ENCODE measurements around the gene CLEC2D. TPM values are rescaled to one million over a fixed set of nuclear protein-coding genes. Genes with fewer than 3 reads are reported as not detected.
"Not testable (repeated sequence)": the region's sequence is repeated elsewhere in the genome, so short reads cannot be mapped to it uniquely, and the experiment has no call there.

CLEC2D gene
- polyA plus RNA-seq, 1 donor from 2014 or later, result 102 TPM

DNA sequence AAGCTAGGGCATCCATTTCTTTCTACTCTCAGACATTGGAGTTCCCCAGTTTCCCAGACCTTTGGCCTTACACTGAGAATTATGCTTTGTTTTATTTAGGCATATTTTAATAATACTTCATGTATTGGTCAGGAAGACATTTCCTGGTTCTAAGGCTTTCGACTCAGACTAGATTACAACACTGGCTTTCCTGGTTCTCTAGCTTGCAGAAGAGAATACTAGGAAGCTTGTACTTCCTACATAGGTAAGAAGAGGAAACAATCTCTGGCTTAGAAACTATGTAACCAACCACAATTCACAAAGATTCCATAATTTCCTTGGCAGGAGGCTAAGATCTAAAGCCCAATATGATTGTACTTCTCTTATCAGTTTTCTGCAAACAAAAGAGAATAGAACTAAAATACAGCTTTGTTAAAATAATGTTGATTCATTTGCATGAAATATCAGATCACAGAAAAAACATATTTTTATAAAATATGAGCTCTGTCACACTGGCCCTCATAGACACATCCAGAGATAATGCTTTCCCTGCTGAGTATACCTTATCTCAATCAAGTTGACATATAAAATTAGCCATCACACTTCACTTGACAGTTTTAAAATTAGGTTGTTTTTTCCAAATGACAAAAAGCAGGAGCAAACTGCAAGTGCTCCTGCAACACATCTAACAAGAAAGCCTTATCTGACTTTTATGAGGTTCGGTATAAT is 30.5 kb downstream of the CLEC2D start:
- Mint-ChIP-seq H3K36me3 (peaks cover 11% of the 10 kb centered on the region), H3K27me3 (no peaks in the 10 kb centered on the region), H3K4me3 (no peak overlapping the region), H3K9me3 (peaks cover 0 to 3% (median 3%) of the 10 kb centered on the region in 3 donors), H3K4me1 (peaks cover 48 to 58% (median 53%) of the 10 kb centered on the region in 3 donors), H3K27ac (peak overlapping the region in 2 of 3 donors; percentile 33 to 49)

- Mint-ChIP-seq H3K27me3 (no peaks in the 10 kb centered on the region), H3K4me3 (no peak overlapping the region), H3K9me3 (peaks cover 0 to 3% (median 2%) of the 10 kb centered on the region in 3 donors), H3K4me1 (peaks cover 44 to 60% (median 52%) of the 10 kb centered on the region in 3 donors), H3K27ac (no peak overlapping the region), H3K36me3 (peaks cover 8% of the 10 kb centered on the region)
Measured at GRCh38 chr12:9700606-9700956, 31.1 kb downstream of the CLEC2D start.

GRCh38 chr12:9701380-9702154 is 32.1 kb downstream of the CLEC2D start:
- Mint-ChIP-seq H3K27ac (peak overlapping the region in 2 of 3 donors; percentile 68 to 94), H3K36me3 (peaks cover 4% of the 10 kb centered on the region), H3K4me1 (peaks cover 49 to 65% (median 58%) of the 10 kb centered on the region in 3 donors), H3K9me3 (peaks cover 0 to 1% (median 1%) of the 10 kb centered on the region in 3 donors), H3K27me3 (no peaks in the 10 kb centered on the region), H3K4me3 (peak overlapping the region in 2 of 4 donors; percentile 58 to 77)

GRCh38 chr12:9702255-9702654 is 32.7 kb downstream of the CLEC2D start:
- H3K27ac Mint-ChIP-seq, result peak overlapping the region; percentile 68 to 94 (median 86)
- H3K27me3 Mint-ChIP-seq, result no peaks in the 10 kb centered on the region
- H3K4me1 Mint-ChIP-seq, result peaks cover 53 to 66% (median 62%) of the 10 kb centered on the region in 3 donors
- H3K9me3 Mint-ChIP-seq, result peaks cover 0 to 1% (median 0%) of the 10 kb centered on the region in 3 donors
- H3K36me3 Mint-ChIP-seq, result peaks cover 4% of the 10 kb centered on the region
- peak overlapping the region; percentile 15 to 58 (median 47) for H3K4me3 Mint-ChIP-seq

DNA sequence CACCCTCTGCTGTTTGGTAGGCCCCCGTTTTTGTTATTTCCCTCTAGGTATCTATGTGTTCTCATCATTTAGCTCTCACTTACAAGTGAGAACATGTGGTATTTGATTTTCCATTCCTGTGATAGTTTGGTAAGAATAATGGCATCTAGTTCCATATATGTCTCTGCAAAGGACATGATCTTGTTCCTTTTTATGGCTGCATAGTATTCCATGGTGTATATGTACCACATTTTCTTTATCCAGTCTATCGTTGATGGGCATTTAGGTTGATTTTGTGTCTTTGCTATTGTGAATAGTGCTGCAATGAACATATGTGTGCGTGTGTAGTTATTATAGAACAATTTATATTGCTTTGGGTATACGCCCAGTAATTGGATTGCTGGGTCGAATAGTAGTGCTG is 35.0 kb downstream of the CLEC2D start:
- H3K36me3 Mint-ChIP-seq, H3K27me3 Mint-ChIP-seq, H3K4me3 Mint-ChIP-seq, H3K9me3 Mint-ChIP-seq, H3K27ac Mint-ChIP-seq: not testable (repeated sequence)
- H3K4me1 Mint-ChIP-seq, result peaks cover 54 to 73% (median 60%) of the 10 kb centered on the region in 3 donors

DNA sequence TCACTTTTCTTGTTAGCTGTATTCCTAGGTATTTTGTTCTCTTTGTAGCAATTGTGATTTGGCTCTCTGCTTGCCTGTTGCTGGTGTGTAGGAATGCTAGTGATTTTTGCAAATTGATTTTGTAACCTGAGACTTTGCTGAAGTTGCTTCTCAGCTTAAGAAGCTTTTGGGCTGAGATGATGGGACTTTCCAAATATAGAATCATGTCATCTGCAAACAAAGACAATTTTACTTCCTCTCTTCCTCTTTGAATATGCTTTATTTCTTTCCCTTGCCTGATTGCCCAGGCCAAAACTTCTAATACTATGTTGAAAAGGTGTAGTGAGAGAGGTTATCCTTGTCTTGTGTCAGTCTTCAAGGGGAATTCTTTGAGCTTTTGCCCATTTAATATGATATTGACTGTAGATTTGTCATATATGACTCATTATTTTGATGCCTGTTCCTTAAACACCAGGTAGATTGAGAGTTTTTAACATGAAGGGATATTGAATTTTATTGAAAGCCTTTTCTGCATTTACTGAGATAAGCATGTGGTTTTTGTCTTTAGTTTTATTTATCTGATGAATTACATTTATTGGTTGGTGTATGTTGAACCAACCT is 36.7 kb downstream of the CLEC2D start:
- H3K36me3 Mint-ChIP-seq, result no peaks in the 10 kb centered on the region
- H3K4me3 Mint-ChIP-seq, result peak overlapping the region; percentile 26 to 90 (median 70)
- H3K4me1 Mint-ChIP-seq, result peaks cover 48 to 72% (median 56%) of the 10 kb centered on the region in 3 donors
- H3K27ac Mint-ChIP-seq, result peak overlapping the region; percentile 78 to 94 (median 93)
- H3K9me3 Mint-ChIP-seq, result peaks cover 0 to 1% (median 0%) of the 10 kb centered on the region in 3 donors
- peaks cover 1% of the 10 kb centered on the region for H3K27me3 Mint-ChIP-seq

- Mint-ChIP-seq H3K4me3 (peak overlapping the region; percentile 62 to 88 (median 81)), H3K27ac (peak overlapping the region; percentile 89 to 98 (median 97))
Measured at GRCh38 chr12:9707356-9707755, 37.8 kb downstream of the CLEC2D start.

DNA sequence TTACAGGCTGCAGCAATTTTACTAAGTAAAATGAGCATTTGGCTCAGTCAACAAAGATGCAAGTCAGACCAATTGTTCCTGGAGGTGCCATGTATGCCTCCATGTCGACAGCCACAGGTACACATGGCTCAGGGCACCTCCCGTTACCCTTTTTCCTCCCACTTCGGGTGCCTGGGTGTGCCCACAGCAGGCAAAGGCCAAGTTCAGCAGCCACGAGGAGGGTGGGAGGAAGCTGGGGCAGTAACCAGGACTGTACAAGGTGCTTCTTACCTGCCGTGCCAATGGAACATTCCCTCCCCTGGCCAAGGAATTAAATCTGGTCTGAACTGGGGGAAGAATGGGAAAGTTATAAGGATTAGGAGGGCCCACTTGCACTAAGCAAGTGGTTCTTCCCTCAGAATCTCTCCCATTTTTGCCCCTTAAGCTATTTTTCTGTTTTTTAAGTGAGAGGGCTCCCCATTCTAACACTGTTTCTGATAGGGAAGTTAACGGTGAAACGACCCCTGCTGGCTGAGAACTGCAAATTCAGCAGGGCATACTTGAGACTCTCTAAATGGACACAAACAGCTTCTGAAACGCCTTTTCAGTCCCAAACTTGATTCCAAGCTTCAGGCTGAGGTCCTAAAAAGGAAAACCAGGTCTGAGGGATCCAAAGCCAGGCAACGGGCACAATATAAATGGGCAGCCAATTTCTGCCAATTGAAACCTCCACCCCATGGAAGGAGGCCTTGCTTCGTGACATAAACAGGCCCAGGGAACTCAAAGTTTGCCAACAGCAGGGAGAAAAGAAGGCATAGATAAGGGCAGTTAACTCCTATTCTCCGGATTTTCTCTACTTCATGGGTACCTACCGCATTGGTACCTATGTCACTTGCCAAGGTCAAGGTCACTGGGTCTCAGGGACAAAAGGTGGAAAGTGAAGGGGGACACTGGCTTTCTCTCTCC is 38.6 kb downstream of the CLEC2D start:
- Mint-ChIP-seq H3K27me3 (peaks cover 1% of the 10 kb centered on the region), H3K4me1 (peaks cover 44 to 71% (median 49%) of the 10 kb centered on the region in 3 donors), H3K4me3 (peak overlapping the region; percentile 62 to 88 (median 81)), H3K9me3 (peaks cover 0 to 1% (median 0%) of the 10 kb centered on the region in 3 donors), H3K36me3 (no peaks in the 10 kb centered on the region), H3K27ac (peak overlapping the region; percentile 89 to 98 (median 97))

More at GRCh38 chr12:9707356-9707755, 37.8 kb downstream of the CLEC2D start:
- no peaks in the 10 kb centered on the region for H3K36me3 Mint-ChIP-seq
- H3K9me3 Mint-ChIP-seq, result peaks cover 0 to 1% (median 0%) of the 10 kb centered on the region in 3 donors
- peaks cover 1% of the 10 kb centered on the region for H3K27me3 Mint-ChIP-seq
- peaks cover 45 to 72% (median 52%) of the 10 kb centered on the region in 3 donors for H3K4me1 Mint-ChIP-seq

- peak overlapping the region in 1 of 4 donors; percentile 70 for H3K4me3 Mint-ChIP-seq
- peaks cover 0 to 1% (median 0%) of the 10 kb centered on the region in 3 donors for H3K9me3 Mint-ChIP-seq
- H3K36me3 Mint-ChIP-seq, result no peaks in the 10 kb centered on the region
- H3K4me1 Mint-ChIP-seq, result peaks cover 51 to 78% (median 56%) of the 10 kb centered on the region in 3 donors
- peaks cover 1% of the 10 kb centered on the region for H3K27me3 Mint-ChIP-seq
- peak overlapping the region; percentile 54 to 98 (median 89) for H3K27ac Mint-ChIP-seq
Measured at GRCh38 chr12:9708853-9709252, 39.3 kb downstream of the CLEC2D start.

DNA sequence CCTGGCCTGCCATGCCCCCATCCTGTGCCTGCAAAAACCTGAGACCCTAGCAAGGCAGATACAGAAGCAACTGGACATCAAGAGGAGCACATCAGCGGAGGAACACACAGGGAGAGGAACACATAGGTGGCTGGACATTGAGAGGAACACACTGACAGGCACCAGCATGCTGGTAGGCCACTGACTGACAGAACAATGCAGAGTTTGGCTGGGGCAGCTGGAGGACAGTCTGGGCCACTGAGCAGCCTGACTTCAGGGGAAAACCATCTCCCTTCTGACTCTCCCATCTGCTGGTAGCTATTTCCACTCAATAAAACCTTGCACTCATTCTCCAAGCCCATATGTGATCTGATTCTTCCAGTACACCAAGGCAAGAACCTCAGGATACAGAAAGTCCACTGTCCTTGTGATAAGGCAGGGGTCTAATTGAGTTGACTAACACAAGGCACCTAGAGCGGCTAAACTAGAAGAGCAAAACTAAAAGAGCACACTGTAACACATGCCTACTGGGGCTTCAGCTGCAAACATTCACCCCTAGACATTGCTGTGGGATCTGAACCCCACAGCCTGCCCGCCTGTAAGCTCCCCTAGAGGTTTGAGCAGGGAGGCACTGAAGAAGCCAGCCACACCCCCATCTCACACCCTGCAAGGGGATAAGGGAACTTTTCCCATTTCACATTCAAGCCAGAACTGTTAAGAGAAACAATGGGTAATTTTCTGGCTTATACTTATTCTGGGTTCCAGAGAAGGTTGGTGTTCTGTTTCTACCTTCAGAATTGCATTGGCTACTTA is 41.3 kb downstream of the CLEC2D start:
- Mint-ChIP-seq H3K4me3 (peak overlapping the region in 1 of 4 donors; percentile 64), H3K4me1 (peaks cover 64 to 88% (median 73%) of the 10 kb centered on the region in 3 donors)

DNA sequence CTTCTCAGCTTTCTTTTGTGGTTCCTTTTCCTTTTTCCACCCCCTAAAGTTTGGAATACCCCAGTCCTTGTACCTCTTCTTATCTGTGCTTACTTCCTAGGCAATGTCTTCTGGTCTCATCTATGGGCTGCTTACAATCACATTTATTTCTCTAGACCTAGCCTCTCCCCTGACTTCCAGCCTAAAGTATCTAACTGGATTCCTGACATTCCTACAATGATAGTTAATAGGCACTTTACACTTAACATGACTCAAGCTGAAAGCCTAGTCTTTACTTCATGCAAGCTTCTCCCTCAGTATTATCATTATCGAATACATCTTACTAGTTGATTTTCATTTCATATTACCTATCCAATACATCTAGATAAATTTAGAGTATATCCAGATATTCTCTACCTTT is 42.2 kb downstream of the CLEC2D start:
- H3K4me3 Mint-ChIP-seq, result no peak overlapping the region
- peaks cover 1% of the 10 kb centered on the region for H3K27me3 Mint-ChIP-seq
- H3K4me1 Mint-ChIP-seq, result peaks cover 64 to 88% (median 73%) of the 10 kb centered on the region in 3 donors
- H3K36me3 Mint-ChIP-seq, result peaks cover 3% of the 10 kb centered on the region
- H3K27ac Mint-ChIP-seq, result peak overlapping the region; percentile 50 to 85 (median 69)
- no peaks in the 10 kb centered on the region for H3K9me3 Mint-ChIP-seq

More for the DNA sequence above, 41.3 kb downstream of the CLEC2D start:
- Mint-ChIP-seq H3K27ac (peak overlapping the region; percentile 18 to 65 (median 49)), H3K36me3 (peaks cover 3% of the 10 kb centered on the region), H3K9me3 (peaks cover 0 to 1% (median 0%) of the 10 kb centered on the region in 3 donors), H3K27me3 (peaks cover 1% of the 10 kb centered on the region)

- peak overlapping the region; percentile 91 to 98 (median 98) for H3K27ac Mint-ChIP-seq
- H3K4me3 Mint-ChIP-seq, result peak overlapping the region in 3 of 4 donors; percentile 82 to 92 (median 85)
- H3K9me3 Mint-ChIP-seq, H3K27me3 Mint-ChIP-seq, H3K36me3 Mint-ChIP-seq: not testable (repeated sequence)
- peaks cover 70 to 87% (median 73%) of the 10 kb centered on the region in 3 donors for H3K4me1 Mint-ChIP-seq
Measured at GRCh38 chr12:9713032-9713558, 43.6 kb downstream of the CLEC2D start.

Data from IgD-negative memory B cell (primary cell).